ENCODE measurements around the gene DAG1.

DAG1 gene

GRCh38 chr3:49469936-49470713 is at the start of gene DAG1:
DAG1 (plus strand) TSS chr3:49470267; CDS start chr3:49510535, 40,268 bp downstream.
- DNase-seq (ENCODE audit: low read depth in 4 of 4, low spot score in 1 of 4) = peak; percentile 83 to 95 (median 91)

- no peak for DNase-seq (ENCODE audit: low read depth in 4 of 4, low spot score in 1 of 4)
Measured at GRCh38 chr3:49421890-49422378, 48.1 kb upstream of the DAG1 start.

- no peak for DNase-seq (ENCODE audit: low read depth in 4 of 4, low spot score in 1 of 4)
Measured at GRCh38 chr3:49422379-49423248, 47.5 kb upstream of the DAG1 start, which contains the start of gene AMT. AMT (minus strand) TSS chr3:49422473; CDS start chr3:49422450, 23 bp downstream.

- no peak for DNase-seq (ENCODE audit: low read depth in 4 of 4, low spot score in 1 of 4)
Measured at GRCh38 chr3:49424816-49425215, 45.3 kb upstream of the DAG1 start.

GRCh38 chr3:49427586-49427985 is 42.5 kb upstream of the DAG1 start:
- no peak for DNase-seq (ENCODE audit: low read depth in 4 of 4, low spot score in 1 of 4)

GRCh38 chr3:49428752-49429080 is 41.4 kb upstream of the DAG1 start:
- DNase-seq (ENCODE audit: low read depth in 4 of 4, low spot score in 1 of 4) = no peak

- DNase-seq (ENCODE audit: low read depth in 4 of 4, low spot score in 1 of 4) = no peak
Measured at GRCh38 chr3:49434731-49435130, 35.3 kb upstream of the DAG1 start.

GRCh38 chr3:49445391-49445790 is 24.7 kb upstream of the DAG1 start:
- DNase-seq (ENCODE audit: low read depth in 4 of 4, low spot score in 1 of 4) = no peak

- DNase-seq (ENCODE audit: low read depth in 4 of 4, low spot score in 1 of 4) = no peak
Measured at GRCh38 chr3:49453621-49454020, 16.4 kb upstream of the DAG1 start.

- no peak for DNase-seq (ENCODE audit: low read depth in 4 of 4, low spot score in 1 of 4)
Measured at GRCh38 chr3:49454458-49454857, 15.6 kb upstream of the DAG1 start.

GRCh38 chr3:49454898-49455681 is 15.0 kb upstream of the DAG1 start:
- no peak for DNase-seq (ENCODE audit: low read depth in 4 of 4, low spot score in 1 of 4)

- no peak for DNase-seq (ENCODE audit: low read depth in 4 of 4, low spot score in 1 of 4)
Measured at GRCh38 chr3:49456466-49456865, 13.6 kb upstream of the DAG1 start.

GRCh38 chr3:49460188-49460890 is 9.7 kb upstream of the DAG1 start:
- no peak for DNase-seq (ENCODE audit: low read depth in 4 of 4, low spot score in 1 of 4)

GRCh38 chr3:49460956-49461355 is 9.1 kb upstream of the DAG1 start:
- no peak for DNase-seq (ENCODE audit: low read depth in 4 of 4, low spot score in 1 of 4)

GRCh38 chr3:49461443-49462171 is 8.5 kb upstream of the DAG1 start:
- no peak for DNase-seq (ENCODE audit: low read depth in 4 of 4, low spot score in 1 of 4)

GRCh38 chr3:49462222-49462621 is 7.8 kb upstream of the DAG1 start:
- no peak for DNase-seq (ENCODE audit: low read depth in 4 of 4, low spot score in 1 of 4)

GRCh38 chr3:49465270-49466034 is 4.6 kb upstream of the DAG1 start:
- DNase-seq (ENCODE audit: low read depth in 4 of 4, low spot score in 1 of 4) = no peak

GRCh38 chr3:49466085-49466484 is 4.0 kb upstream of the DAG1 start:
- DNase-seq (ENCODE audit: low read depth in 4 of 4, low spot score in 1 of 4) = no peak

All from stimulated activated CD4-positive, alpha-beta T cell treated with anti-CD3 and anti-CD28 coated beads, Interleukin-1b, Interleukin-23, amount 100 ng/mL, for 24 hours (primary cell).